ENCODE measurements around the gene LAMB3.

LAMB3 gene

GRCh38 chr1:209633335-209633997 is 18.8 kb downstream of the LAMB3 start:
- no peak for DNase-seq (ENCODE audit: low read depth)

GRCh38 chr1:209630383-209631225 is 21.6 kb downstream of the LAMB3 start:
- DNase-seq (ENCODE audit: low read depth), result no peak

- DNase-seq (ENCODE audit: low read depth), result no peak
Measured at GRCh38 chr1:209629621-209630382, 22.4 kb downstream of the LAMB3 start.

- DNase-seq (ENCODE audit: low read depth), result no peak
Measured at GRCh38 chr1:209628618-209629299, 23.5 kb downstream of the LAMB3 start.

GRCh38 chr1:209627732-209628196 is 24.5 kb downstream of the LAMB3 start:
- DNase-seq (ENCODE audit: low read depth), result peak; percentile 65

- DNase-seq (ENCODE audit: low read depth), result no peak
Measured at GRCh38 chr1:209627027-209627731, 25.0 kb downstream of the LAMB3 start.

GRCh38 chr1:209626346-209627026 is 25.7 kb downstream of the LAMB3 start:
- DNase-seq (ENCODE audit: low read depth), result no peak

- no peak for DNase-seq (ENCODE audit: low read depth)
Measured at GRCh38 chr1:209625791-209626285, 26.4 kb downstream of the LAMB3 start.

- DNase-seq (ENCODE audit: low read depth), result no peak
Measured at GRCh38 chr1:209624558-209625549, 27.4 kb downstream of the LAMB3 start.

- DNase-seq (ENCODE audit: low read depth), result no peak
Measured at GRCh38 chr1:209622841-209623829, 29.1 kb downstream of the LAMB3 start.

- DNase-seq (ENCODE audit: low read depth), result no peak
Measured at GRCh38 chr1:209621741-209622655, 30.2 kb downstream of the LAMB3 start.

- DNase-seq (ENCODE audit: low read depth), result no peak
Measured at GRCh38 chr1:209621286-209621685, 30.9 kb downstream of the LAMB3 start.

- no peak for DNase-seq (ENCODE audit: low read depth)
Measured at GRCh38 chr1:209620487-209620884, 31.7 kb downstream of the LAMB3 start.

- no peak for DNase-seq (ENCODE audit: low read depth)
Measured at GRCh38 chr1:209619696-209620486, 32.3 kb downstream of the LAMB3 start.

GRCh38 chr1:209618756-209619420 is 33.3 kb downstream of the LAMB3 start:
- DNase-seq (ENCODE audit: low read depth), result no peak

- no peak for DNase-seq (ENCODE audit: low read depth)
Measured at GRCh38 chr1:209618291-209618690, 33.9 kb downstream of the LAMB3 start.
